Endothelial cell (in vitro differentiated cells): ENCODE data around the gene ELMOD1. TPM values are rescaled to one million over a fixed set of nuclear protein-coding genes. Genes with fewer than 3 reads are reported as not detected.
A peak's percentile ranks its signal among the peaks of the same experiment; 100 is the strongest.

Experiments used
- DNase-seq: peaks from one replicate; pipeline ENCODE4 v3.0.0; 2021; ENCODE audit warnings: low spot score
- H3K27ac Mint-ChIP-seq: one replicate; pipeline ENCODE4 v1.8.0; 2021; ENCODE audit warnings: mixed read lengths, inconsistent platforms; ENCODE audit not compliant: unreplicated experiment
- H3K27me3 Mint-ChIP-seq: one replicate; pipeline ENCODE4 v1.8.0; 2021; ENCODE audit warnings: mild to moderate bottlenecking, moderate library complexity, mixed read lengths, inconsistent platforms; ENCODE audit not compliant: unreplicated experiment
- H3K36me3 Mint-ChIP-seq: one replicate; pipeline ENCODE4 v1.8.0; 2021; ENCODE audit warnings: mild to moderate bottlenecking, low read depth, mixed read lengths, inconsistent platforms; ENCODE audit not compliant: unreplicated experiment
- H3K4me1 Mint-ChIP-seq: one replicate; pipeline ENCODE4 v1.8.0; 2021; ENCODE audit warnings: mild to moderate bottlenecking, mixed read lengths, inconsistent platforms; ENCODE audit not compliant: unreplicated experiment
- H3K4me3 Mint-ChIP-seq: one replicate; pipeline ENCODE4 v1.8.0; 2021; ENCODE audit warnings: mild to moderate bottlenecking, mixed read lengths, inconsistent platforms; ENCODE audit not compliant: unreplicated experiment
- H3K9me3 Mint-ChIP-seq: one replicate; pipeline ENCODE4 v1.8.0; 2021; ENCODE audit warnings: mixed read lengths, inconsistent platforms; ENCODE audit not compliant: unreplicated experiment
- total RNA-seq: library from RNA; stranded (reverse); fragmentation: NEBNext Ultra II Directional; extraction: Animal tissue kit (Norgen Biotek cat#: 25700); gene quantifications from one replicate; pipeline ENCODE4 v1.2.1, GENCODE V29; 2021; ENCODE audit not compliant: unreplicated experiment
- TF ChIP-seq, protein P1 (sequence below): fragments of 200-600 bp; sonication (generic); IDR thresholded peaks from one replicate; pipeline ENCODE4 v1.5.0; 2021; ENCODE audit warnings: antibody characterized with exemption; ENCODE audit not compliant: unreplicated experiment

Gene ELMOD1
- total RNA-seq, 1 donor from 2014 or later = 0.51 TPM

DNA sequence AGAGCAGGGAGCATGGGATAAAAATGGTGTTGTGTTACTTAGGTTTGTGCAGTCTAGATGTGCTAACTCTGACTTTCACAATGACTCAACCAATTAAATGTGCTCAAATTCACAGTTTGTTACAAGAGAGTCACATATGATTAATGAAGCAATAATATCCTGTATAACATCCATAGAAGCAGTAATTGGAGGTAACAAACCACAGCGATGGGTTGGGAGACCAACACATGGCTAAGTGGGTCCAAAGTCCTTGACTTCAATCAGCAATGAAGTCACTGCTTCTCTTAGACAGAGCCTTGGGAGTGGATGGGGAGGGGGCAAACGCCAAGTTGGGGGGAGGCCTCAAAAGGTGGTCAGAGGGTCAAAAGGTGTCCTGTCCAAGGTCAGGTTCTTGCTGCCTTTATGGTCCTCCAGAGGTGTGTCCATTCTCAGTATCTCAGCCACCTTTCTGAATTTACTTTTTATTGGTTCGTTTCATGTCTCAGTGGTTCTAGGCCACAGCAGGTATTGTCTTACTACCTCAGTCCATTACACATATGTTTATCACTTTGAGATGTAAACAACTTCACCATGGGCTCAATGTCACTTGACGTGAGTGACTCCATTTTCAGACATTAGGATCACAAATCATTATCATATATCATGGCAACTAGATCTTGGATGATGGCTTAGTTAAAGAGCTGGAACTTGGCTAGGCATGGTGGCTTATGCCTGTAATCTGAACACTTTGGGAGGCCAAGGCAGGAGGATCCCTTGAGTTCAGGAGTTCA lies 88.5 kb downstream of the ELMOD1 start:
- DNase-seq = no peak
- no peak overlapping the region for H3K4me3 Mint-ChIP-seq
- TF ChIP-seq, protein P1, sequence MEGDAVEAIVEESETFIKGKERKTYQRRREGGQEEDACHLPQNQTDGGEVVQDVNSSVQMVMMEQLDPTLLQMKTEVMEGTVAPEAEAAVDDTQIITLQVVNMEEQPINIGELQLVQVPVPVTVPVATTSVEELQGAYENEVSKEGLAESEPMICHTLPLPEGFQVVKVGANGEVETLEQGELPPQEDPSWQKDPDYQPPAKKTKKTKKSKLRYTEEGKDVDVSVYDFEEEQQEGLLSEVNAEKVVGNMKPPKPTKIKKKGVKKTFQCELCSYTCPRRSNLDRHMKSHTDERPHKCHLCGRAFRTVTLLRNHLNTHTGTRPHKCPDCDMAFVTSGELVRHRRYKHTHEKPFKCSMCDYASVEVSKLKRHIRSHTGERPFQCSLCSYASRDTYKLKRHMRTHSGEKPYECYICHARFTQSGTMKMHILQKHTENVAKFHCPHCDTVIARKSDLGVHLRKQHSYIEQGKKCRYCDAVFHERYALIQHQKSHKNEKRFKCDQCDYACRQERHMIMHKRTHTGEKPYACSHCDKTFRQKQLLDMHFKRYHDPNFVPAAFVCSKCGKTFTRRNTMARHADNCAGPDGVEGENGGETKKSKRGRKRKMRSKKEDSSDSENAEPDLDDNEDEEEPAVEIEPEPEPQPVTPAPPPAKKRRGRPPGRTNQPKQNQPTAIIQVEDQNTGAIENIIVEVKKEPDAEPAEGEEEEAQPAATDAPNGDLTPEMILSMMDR = no peak
- no peaks in the 10 kb centered on the region for H3K27me3 Mint-ChIP-seq
- no peak overlapping the region for H3K27ac Mint-ChIP-seq
- no peaks in the 10 kb centered on the region for H3K36me3 Mint-ChIP-seq
- no peaks in the 10 kb centered on the region for H3K4me1 Mint-ChIP-seq
- H3K9me3 Mint-ChIP-seq = no peaks in the 10 kb centered on the region

DNA sequence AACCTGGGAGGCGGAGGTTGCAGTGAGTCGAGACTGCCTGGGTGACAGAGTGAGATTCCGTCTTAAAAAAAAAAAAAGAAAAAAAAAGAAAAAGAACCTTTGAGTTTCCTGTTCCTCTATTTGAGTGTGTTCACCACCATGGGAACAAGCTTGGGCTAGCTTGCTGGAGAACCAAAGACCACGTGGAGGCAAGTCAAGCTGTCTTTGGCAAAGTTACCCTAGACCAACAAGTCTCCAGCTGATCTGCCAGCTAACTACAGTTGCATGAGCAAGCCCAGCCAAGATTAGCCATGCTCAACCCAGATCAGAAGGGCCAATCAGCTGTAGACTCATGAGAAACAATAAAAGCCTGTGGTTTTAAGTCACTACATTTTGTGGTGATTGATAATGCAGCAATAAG lies 91.2 kb downstream of the ELMOD1 start:
- Mint-ChIP-seq H3K27me3 (peaks cover 2% of the 10 kb centered on the region), H3K36me3 (no peaks in the 10 kb centered on the region), H3K27ac (no peak overlapping the region), H3K4me3 (no peak overlapping the region), H3K9me3 (no peaks in the 10 kb centered on the region), H3K4me1 (no peaks in the 10 kb centered on the region)
- DNase-seq = no peak
- TF ChIP-seq, protein P1 = no peak

DNA sequence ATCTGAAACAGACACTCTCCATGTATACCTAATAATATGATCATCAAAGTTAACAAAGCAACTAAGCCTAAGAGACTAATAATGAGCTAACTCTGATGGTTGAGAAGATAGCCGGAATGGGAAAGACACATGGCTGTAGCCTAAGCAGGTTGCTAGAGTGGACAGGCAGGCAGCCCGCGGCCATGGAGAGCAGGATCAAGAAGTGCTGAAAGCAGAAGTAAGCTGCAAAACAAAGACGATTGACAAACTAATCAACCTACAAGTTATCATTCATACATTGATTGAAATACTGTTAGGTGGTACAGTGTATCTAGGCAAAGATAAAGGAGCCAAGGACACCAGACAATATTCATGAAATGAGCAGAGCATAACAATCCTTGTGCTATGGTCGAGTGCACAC lies 91.6 kb downstream of the ELMOD1 start:
- Mint-ChIP-seq H3K4me3 (no peak overlapping the region), H3K36me3 (no peaks in the 10 kb centered on the region), H3K27ac (no peak overlapping the region), H3K27me3 (peaks cover 2% of the 10 kb centered on the region), H3K4me1 (no peaks in the 10 kb centered on the region), H3K9me3 (no peaks in the 10 kb centered on the region)
- TF ChIP-seq, protein P1 = no peak
- no peak for DNase-seq

DNA sequence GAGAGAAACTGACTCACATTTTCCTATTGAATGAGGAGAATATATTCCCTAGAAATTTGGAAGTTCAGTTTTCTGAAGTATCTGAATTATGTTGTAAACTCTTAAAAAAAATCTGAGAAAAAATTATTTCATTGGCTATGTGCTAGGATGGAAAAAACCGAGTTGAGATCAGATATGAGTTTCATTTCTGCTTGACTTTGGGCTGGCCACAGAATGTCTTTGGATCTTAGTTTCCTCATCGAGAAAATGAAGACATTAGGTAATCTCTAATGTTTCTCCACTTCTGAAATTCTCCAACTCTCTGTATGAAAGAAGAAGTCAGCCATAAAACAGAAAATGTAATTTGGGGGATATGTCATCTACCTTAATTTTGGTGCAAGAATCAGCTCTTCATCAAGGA lies 92.1 kb downstream of the ELMOD1 start:
- DNase-seq = no peak
- no peaks in the 10 kb centered on the region for H3K4me1 Mint-ChIP-seq
- H3K27me3 Mint-ChIP-seq = peaks cover 2% of the 10 kb centered on the region
- no peak overlapping the region for H3K4me3 Mint-ChIP-seq
- H3K9me3 Mint-ChIP-seq = no peaks in the 10 kb centered on the region
- H3K36me3 Mint-ChIP-seq = no peaks in the 10 kb centered on the region
- H3K27ac Mint-ChIP-seq = no peak overlapping the region
- TF ChIP-seq, protein P1 = no peak

DNA sequence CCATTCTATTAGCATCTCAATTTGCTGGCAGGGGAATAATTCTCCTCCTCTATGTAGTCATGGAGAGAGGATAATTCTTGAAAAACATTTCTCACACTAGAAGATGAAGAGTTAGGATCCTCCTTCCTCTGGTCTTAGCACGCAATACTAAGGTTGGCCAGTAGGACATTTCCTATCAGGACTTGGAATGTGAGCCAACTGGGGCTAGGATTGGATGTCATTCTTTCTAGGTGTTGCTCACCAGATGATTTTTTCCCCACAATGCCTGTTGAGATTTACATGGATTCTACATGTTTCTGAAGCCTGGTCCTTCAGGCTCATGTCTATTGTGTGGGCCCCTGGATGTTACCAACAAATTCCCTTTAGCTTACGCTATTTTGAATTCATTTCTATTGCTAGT lies 92.9 kb downstream of the ELMOD1 start:
- no peaks in the 10 kb centered on the region for H3K36me3 Mint-ChIP-seq
- H3K9me3 Mint-ChIP-seq = no peaks in the 10 kb centered on the region
- DNase-seq = peak; percentile 9
- TF ChIP-seq, protein P1 = peak; percentile 76
- no peak overlapping the region for H3K27ac Mint-ChIP-seq
- no peaks in the 10 kb centered on the region for H3K4me1 Mint-ChIP-seq
- H3K4me3 Mint-ChIP-seq = no peak overlapping the region
- H3K27me3 Mint-ChIP-seq = peaks cover 2% of the 10 kb centered on the region
